Vagina (tissue), 2 donors: ENCODE data around the gene CASKIN2.

Experiments used
- POLR2A ChIP-seq, 2 donors: fragments of 450-650 bp; IDR thresholded peaks; one replicate each; pipeline ENCODE4 v1.6.1; 2017; ENCODE audit warnings: antibody characterized with exemption in 2 of 2, mild to moderate bottlenecking in 2 of 2, moderate library complexity in 2 of 2
- POLR2AphosphoS5 ChIP-seq, 2 donors: sonication (generic); formaldehyde crosslinking; IDR thresholded peaks; one replicate each; pipeline ENCODE4 v1.9.0; 2017; ENCODE audit warnings: antibody characterized with exemption in 2 of 2, mild to moderate bottlenecking in 2 of 2, low read depth in 1 of 2; ENCODE audit not compliant: insufficient read depth in 1 of 2
- TF ChIP-seq, protein P1 (sequence below), 3 experiments: fragments of 450-650 bp in 2 of 3; fragments of 200-600 bp in 1 of 3; sonication (generic) in 1 of 3; IDR thresholded peaks; one replicate each; pipeline ENCODE4 v1.5.1; 2017 to 2019; ENCODE audit warnings: antibody characterized with exemption in 3 of 3, mild to moderate bottlenecking in 2 of 3, moderate library complexity in 2 of 3

DNA sequence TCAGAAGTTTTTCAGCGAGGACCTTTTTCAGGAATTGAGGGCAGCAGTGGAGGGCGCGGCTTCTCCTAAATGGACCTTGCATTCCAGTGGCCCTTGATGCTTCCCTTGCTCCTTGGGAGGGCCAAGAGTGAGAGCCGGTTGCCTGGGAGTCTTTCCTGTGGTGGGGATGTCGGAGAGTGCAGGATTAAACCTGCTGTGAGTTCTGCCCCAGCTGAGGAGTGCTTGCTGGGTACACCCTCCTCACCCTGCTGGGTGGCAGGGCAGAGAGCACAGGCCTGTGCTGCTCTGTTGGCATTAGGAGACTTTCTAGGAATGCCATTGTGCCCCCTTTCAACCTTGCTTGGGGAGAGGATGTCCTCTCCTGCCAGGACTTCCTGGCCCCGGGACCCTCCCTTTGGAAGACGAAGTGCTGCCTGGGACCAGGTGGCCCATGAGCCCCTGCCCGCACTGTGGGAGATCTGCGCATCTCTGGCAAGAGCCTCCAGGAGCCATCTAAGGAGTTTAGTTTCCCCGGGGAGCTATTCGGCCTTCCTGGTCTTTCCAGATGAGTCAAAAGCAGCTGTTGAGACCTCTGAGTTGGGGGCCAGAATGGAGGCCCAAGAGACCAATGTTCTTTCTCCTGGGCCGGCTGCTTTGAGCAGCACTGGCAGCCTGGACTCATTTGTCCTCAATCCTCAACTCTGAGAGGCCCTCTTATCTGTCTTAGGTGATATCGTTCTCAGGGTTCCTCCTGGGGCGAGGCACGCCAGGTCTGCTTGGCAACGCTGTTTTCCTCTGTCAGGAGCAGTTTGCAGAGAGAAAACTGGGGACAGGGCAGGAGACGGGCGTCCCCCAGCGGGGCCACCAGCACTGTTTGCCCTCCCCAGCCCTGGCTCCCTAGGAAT is 15.7 kb upstream of the CASKIN2 start:
- TF ChIP-seq, protein P1, sequence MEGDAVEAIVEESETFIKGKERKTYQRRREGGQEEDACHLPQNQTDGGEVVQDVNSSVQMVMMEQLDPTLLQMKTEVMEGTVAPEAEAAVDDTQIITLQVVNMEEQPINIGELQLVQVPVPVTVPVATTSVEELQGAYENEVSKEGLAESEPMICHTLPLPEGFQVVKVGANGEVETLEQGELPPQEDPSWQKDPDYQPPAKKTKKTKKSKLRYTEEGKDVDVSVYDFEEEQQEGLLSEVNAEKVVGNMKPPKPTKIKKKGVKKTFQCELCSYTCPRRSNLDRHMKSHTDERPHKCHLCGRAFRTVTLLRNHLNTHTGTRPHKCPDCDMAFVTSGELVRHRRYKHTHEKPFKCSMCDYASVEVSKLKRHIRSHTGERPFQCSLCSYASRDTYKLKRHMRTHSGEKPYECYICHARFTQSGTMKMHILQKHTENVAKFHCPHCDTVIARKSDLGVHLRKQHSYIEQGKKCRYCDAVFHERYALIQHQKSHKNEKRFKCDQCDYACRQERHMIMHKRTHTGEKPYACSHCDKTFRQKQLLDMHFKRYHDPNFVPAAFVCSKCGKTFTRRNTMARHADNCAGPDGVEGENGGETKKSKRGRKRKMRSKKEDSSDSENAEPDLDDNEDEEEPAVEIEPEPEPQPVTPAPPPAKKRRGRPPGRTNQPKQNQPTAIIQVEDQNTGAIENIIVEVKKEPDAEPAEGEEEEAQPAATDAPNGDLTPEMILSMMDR (IDR thresholded peaks at IDR 0.05): no peak
- no peak for TF ChIP-seq POLR2A (IDR thresholded peaks at IDR 0.05)
- no peak for TF ChIP-seq POLR2AphosphoS5 (IDR thresholded peaks at IDR 0.05; ENCODE audit: insufficient read depth in 1 of 2, low read depth in 1 of 2)
